ENCODE data around the gene EAPP.

EAPP gene, protein sequence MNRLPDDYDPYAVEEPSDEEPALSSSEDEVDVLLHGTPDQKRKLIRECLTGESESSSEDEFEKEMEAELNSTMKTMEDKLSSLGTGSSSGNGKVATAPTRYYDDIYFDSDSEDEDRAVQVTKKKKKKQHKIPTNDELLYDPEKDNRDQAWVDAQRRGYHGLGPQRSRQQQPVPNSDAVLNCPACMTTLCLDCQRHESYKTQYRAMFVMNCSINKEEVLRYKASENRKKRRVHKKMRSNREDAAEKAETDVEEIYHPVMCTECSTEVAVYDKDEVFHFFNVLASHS

DNA sequence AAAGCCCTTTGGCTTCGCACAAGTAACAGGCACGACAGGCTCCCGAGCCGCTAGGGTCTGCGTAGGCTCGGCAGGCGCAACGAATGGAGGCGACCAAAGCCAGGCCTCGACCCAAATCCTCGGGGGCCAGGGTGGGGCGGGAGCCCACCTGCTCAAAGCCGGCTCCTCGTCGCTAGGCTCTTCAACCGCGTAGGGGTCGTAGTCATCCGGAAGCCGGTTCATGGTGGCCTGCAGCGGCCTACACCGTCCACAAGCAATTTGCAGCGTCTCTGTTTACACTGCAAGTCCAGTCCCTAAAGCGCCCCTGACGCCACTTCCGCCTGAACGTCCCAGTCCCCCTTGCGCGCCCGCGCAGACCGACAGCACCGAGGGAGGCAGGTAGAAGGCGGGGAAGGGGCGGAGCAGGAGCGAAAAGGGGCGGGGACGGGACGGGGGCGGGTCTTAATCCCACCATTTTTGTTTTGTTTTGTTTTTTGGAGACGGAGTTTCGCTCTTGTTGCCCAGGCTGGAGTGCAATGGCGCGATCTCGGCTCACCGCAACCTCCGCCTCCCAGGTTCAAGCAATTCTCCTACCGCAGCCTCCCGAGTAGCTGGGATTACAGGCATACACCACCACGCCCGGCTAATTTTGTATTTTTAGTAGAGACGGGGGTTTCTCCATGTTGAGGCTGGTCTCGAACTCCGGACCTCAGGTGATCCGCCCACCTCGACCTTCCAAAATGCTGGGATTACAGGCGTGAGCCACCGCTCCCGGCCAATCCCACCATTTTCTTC is at the start of gene EAPP:
Gene EAPP (minus strand): TSS at position 295 of the 774 bp plus-strand sequence. CDS start 73 bp downstream, at position 222.
- TF ChIP-seq, protein P1, sequence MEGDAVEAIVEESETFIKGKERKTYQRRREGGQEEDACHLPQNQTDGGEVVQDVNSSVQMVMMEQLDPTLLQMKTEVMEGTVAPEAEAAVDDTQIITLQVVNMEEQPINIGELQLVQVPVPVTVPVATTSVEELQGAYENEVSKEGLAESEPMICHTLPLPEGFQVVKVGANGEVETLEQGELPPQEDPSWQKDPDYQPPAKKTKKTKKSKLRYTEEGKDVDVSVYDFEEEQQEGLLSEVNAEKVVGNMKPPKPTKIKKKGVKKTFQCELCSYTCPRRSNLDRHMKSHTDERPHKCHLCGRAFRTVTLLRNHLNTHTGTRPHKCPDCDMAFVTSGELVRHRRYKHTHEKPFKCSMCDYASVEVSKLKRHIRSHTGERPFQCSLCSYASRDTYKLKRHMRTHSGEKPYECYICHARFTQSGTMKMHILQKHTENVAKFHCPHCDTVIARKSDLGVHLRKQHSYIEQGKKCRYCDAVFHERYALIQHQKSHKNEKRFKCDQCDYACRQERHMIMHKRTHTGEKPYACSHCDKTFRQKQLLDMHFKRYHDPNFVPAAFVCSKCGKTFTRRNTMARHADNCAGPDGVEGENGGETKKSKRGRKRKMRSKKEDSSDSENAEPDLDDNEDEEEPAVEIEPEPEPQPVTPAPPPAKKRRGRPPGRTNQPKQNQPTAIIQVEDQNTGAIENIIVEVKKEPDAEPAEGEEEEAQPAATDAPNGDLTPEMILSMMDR (conservative IDR thresholded peaks at IDR 0.05), result no peak; the same call in 1 of the 2 replicates
- peak; percentile 97 for TF ChIP-seq ZFX (IDR thresholded peaks at IDR 0.05)
- peak within 1 kb of the TSS; percentile 85 for H3K27ac ChIP-seq

DNA sequence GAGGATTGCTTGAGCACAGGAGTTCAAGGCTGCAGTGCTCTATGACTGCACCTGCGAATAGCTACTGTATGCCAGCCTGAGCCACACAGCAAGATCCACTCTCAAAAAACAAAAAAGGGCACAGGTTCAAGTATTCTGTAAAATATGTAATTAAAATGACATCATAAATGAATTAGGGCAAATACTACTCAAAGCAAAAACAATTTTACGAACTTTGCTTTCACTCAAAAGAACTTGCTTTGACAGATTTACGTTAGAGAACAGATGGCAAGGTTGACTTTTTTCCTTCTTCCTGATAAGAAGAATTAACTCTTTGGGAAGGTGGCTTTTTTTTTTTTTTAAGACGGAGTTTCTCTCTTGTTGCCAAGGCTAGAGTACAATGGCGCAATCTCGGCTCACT is 44.0 kb upstream of the EAPP start:
- TF ChIP-seq, protein P1 (conservative IDR thresholded peaks at IDR 0.05), result no peak
- no peak for TF ChIP-seq ZFX (IDR thresholded peaks at IDR 0.05)
- H3K27ac ChIP-seq, result no peak overlapping the region

DNA sequence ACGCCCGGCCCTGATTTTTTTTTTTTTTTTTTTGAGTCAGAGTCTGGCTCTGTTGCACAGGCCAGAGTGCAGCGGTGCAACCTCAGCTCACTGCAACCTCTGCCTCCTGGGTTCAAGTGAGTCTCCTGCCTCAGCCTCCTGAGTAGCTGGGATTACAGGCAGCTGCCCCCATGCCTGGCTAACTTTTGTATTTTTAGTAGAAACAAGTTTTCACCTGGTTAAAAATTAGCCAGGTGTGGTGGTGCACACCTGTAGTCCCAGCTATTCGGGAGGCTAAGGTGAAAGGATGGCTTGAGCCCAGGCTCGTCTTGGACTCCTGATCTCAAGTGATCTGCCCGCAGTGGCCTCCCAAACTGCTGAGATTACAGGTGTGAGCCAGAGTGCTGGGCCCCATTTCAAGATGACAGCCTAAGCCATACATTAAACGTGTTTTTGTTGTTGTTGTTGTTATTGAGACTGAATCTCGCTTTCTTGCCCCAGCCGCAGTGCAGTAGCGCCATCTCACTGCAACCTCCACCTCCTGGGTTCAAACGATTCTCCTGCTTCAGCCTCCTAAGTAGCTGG is 42.7 kb upstream of the EAPP start:
- H3K27ac ChIP-seq, result no peak overlapping the region
- TF ChIP-seq, protein P1 (conservative IDR thresholded peaks at IDR 0.05), result no peak
- no peak for TF ChIP-seq ZFX (IDR thresholded peaks at IDR 0.05)

DNA sequence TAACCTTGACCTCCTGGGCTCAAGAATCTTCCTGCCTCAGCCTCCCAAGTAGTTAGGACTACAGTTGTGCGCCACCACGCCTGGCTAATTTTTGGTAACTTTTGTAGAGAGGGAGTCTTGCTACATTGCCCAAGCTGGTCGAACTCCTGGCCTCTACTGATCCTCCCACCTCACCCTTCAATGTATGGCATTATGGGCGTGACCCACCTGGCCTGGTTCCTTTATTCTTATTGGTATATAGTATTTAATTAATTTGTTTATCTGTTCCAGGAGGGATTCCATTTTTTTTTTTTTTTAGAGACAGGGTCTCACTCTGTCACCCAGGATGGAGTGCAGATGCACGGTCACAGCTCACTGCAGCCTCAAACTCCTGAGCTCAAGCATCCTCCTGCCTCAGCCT is 40.9 kb upstream of the EAPP start:
- no peak overlapping the region for H3K27ac ChIP-seq
- TF ChIP-seq, protein P1 (conservative IDR thresholded peaks at IDR 0.05), result no peak
- no peak for TF ChIP-seq ZFX (IDR thresholded peaks at IDR 0.05)

DNA sequence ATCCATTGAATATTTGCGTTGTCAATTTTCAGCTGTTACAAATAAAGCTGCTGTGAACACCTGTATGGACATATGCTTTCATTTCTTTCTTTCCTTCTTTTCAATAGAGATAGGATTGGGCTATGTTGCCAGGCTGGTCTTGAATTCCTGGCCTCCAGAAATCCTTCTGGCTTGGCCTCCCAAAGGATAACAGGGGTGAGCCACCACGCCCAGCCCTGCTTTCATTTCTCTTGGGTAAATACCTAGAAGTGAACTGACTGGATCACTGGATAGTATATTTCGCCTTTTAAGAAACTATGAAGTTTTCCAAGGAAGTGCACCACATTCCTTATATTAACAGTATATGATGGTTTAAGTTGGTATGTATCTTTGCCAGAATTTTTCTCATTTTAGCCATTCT is 32.3 kb upstream of the EAPP start:
- H3K27ac ChIP-seq, result no peak overlapping the region
- TF ChIP-seq ZFX (IDR thresholded peaks at IDR 0.05), result no peak
- TF ChIP-seq, protein P1 (conservative IDR thresholded peaks at IDR 0.05), result no peak

DNA sequence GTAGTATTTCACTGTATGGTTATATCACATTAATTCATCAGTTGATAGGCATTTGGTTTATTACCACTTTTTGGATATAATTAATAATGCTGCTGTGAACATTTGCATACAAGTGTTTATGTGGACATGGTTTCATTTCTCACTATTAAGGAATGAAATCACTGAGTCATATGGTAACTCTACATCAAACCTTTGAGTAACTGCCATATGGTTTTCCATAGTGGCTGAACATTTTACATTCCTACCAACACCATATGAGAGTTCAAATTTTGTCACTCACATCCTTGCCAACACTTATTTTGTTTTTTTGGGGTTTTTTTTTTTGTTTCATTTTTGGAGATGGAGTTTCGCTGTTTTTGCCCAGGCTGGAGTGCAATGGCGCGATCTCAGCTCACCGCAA is 30.2 kb upstream of the EAPP start:
- TF ChIP-seq, protein P1 (conservative IDR thresholded peaks at IDR 0.05), result no peak
- no peak for TF ChIP-seq ZFX (IDR thresholded peaks at IDR 0.05)

DNA sequence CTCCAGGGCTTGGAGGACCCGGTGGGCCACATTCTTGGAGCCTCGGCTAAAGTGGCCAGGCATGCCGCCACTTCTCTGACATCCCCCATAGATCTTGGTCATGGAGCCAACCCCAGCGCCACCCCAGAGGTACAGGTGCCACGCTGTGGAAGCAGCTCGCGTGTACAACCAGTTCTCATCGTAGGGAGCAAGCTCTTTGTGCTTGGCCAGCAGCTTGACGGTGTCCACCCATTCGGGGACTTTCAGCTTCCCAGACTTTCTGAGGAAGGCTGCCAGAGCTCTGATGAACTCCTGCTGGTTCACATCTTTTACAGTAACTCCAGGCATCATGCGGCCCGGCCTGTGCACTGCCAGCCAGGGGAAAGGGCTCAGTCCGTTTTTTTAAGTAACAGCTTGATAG is 29.3 kb upstream of the EAPP start:
- no peak for TF ChIP-seq ZFX (IDR thresholded peaks at IDR 0.05)
- TF ChIP-seq, protein P1 (conservative IDR thresholded peaks at IDR 0.05), result no peak
- no peak overlapping the region for H3K27ac ChIP-seq

More for the DNA sequence above, 30.2 kb upstream of the EAPP start:
- H3K27ac ChIP-seq, result no peak overlapping the region
